HG03280 (cell line): ENCODE data around the gene SKP1.

ENCODE experiments used
- ATAC-seq: cut with Tn5 transposase; IDR thresholded peaks from one replicate; pipeline ENCODE4 v1.9.1; 2021; ENCODE audit warnings: mild to moderate bottlenecking, moderate library complexity; ENCODE audit not compliant: unreplicated experiment

Gene SKP1

DNA sequence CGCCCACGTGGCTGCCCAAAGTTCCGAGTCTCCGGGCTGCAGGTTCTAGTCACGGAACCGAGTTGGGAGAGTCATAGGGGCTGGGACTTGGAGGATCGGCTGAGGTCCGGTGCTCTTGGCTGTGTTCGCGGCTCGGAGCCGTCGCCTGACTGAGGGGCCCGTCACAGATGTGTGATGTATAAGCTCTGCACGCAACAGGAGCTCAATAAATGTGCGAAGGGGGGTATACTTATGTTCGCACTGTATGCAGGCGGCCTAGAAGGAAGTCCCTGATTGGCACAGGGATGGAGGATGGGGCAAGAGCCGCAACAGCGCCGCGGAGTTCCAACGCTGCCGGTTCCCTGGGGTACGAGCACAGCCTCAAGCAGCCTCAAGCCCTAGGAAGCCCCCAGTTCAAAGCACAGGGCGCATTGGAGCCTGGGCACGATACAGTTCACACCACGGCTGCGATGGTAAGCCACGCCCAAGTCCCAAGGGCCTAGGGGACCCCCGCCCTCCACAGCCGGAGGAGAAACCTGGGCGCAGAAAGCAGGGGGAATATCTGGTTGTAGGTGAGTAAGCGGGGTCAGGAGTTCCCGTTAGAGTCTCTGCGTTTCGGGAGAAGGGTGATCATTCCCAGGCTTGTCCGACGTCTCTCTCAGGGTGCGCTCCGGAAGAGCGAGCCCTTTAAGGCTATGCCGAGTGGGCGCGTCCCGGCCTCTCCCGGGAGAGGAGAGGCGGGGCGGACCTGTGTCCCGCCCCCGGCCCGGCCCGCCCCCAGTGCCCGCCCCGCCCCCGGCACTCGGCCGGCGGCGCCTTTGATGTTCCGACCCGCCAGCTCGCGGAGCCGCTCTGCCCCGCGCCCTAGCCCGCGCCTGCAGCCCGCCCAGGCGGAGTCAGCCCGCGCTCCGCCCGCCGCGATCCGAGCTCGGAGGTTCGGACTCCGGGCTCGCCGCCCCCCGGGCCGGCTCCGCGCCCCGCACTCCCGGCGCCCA, 62.6 kb downstream of the SKP1 start, which contains the start of gene TCF7:
Gene TCF7, plus strand, starts transcription at position 780 of the 974 bp plus-strand sequence. CDS start 226 bp downstream, outside the sequence.
- peak; percentile 75 for ATAC-seq

DNA sequence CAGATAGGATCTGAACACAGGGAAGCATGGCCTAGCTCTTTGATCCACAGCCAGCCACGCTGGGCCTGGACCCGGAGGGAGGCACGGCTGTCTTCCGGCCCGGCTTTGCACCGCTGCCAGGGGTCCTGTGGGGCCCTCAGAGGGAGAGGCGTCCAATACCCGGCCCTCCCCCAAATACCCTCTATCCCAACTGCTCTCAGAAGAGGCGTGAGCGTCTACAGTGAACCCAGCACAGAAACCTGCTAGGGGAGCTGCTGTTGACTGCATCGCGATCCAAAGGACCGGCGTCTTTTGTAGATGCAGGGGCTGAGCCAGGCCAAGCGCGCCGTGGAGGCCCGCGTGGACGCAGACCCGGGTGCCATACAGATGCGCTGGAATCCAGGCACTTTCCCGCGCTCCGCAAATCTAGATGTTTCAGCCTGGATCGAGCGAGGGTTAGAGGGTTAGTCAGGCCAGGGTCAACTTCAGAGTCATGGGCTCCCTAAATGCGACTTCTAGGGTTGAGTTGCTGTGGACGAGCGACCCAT, 63.3 kb downstream of the SKP1 start:
- no peak for ATAC-seq

DNA sequence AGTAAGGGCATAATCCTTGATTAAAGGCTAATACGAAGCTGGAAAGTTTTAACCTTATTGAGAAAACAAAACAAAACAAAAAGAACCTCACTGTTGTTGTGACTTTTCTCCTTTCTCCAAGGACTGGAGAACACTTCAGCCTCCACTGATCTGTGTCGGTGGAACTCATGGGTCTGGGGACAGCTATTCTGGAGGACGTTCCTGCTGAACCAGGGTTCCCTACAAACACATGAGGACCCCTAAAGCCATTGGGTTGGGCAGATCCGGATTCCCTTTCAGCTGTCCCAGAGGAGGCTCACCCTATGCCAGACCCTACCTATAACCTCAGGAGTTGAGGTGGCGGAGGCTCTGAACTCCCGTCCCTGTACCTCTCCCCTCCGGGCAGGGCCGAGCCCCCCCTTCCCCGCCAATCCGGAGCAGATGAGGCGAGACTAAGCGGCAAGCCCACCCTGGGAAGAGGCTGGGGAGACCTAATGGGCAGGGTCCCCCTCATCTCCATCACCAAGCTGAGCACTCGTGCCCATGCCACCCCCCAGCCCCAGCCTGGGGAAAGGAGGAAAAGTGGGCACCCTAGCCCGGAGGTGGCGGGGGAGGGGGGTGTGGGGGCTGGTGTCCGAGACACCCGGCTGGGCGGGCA, 63.9 kb downstream of the SKP1 start:
- no peak for ATAC-seq

- no peak for ATAC-seq
These were observed 64.8 kb downstream of the SKP1 start for GRCh38 chr5:134111741-134112647.

DNA sequence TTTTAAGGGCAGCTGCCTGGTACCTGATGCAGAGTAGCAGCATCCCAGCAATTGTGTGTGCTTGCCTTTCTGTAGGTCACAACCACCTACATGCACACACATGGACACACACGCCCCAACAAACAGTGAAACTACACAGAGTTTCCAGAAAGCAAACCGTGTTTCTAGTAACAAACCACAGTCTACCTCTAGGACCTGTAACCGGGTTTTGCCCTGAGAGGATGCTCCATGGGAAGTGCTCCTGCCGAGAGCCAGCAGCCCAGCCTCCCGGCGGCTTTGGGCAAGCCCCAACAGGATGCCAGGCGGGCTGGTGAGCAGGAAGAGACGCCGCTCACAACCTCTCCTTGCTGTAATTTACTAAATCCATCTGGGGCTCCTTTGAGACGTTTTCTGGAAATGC, 66.4 kb downstream of the SKP1 start:
- no peak for ATAC-seq

DNA sequence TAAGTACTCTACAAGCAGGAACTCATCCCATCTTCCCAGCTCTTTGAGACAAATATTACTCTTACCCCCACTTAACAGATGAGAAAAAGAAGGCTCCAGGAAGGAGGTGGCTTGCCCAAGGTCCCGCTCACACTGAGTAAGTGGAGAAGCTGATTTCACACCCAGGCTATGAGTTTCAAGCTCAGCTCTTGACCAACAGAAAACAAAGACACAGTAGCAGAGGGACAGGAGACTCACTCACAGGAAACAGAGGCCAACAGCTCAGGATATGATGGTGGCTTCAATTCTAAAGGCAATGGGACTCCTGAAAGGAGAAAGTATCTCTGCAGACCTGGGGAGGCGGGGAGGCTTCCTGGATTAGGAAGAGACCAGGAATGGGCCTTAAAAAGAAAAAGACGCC, 69.0 kb downstream of the SKP1 start:
- no peak for ATAC-seq

GRCh38 chr5:134106991-134107701, 69.6 kb downstream of the SKP1 start:
- ATAC-seq, result no peak

DNA sequence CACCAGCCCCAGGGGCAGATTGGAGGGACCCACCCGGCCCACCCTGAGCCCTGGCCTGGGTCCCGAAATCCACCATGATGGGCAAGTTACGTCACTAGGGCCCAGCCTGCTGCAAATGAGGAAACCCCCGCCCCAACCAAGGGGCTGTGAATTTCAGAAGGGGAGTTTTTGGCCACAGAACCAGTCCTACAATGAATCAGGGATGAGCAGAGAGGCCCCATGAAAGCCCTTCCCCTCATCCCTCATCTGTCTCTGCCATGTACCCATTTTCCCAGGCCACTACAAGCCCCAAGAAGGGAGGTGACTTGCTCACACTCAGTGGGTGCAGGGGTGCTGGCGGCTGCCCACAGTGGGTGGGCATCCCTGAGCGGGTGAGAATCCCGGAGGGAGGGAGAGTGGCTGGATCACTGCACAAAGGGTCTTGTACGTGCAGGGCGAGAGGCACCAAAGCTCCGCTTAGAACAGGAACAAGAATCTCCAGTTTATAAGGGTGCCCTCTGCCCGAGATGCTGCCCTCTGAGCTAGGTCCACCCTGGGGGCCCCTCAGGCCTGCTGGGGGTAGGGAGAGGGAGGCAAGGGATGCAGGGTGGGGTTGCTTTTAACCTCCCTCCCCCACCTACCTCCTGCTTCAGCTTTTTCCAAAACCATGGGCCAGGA, 72.6 kb downstream of the SKP1 start:
- no peak for ATAC-seq

DNA sequence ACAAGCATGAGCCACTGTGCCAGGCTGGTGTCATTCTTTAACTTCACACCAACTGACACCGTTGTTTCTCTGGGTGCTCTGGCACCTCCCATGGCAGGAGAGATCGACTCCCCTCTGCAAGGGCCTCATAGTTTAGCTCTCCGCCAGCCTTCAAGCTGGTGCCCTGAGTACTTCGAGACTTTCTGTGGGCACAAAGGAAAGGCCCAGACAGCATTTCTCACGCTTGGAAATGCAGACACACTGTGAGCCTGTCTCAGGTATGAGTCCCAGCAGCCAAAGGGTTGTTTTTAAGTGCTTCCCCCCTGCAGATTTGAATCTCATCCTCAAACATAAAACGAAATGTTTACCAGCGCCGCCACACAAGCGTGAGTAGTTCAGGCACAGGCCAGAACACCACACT, 73.4 kb downstream of the SKP1 start:
- no peak for ATAC-seq

DNA sequence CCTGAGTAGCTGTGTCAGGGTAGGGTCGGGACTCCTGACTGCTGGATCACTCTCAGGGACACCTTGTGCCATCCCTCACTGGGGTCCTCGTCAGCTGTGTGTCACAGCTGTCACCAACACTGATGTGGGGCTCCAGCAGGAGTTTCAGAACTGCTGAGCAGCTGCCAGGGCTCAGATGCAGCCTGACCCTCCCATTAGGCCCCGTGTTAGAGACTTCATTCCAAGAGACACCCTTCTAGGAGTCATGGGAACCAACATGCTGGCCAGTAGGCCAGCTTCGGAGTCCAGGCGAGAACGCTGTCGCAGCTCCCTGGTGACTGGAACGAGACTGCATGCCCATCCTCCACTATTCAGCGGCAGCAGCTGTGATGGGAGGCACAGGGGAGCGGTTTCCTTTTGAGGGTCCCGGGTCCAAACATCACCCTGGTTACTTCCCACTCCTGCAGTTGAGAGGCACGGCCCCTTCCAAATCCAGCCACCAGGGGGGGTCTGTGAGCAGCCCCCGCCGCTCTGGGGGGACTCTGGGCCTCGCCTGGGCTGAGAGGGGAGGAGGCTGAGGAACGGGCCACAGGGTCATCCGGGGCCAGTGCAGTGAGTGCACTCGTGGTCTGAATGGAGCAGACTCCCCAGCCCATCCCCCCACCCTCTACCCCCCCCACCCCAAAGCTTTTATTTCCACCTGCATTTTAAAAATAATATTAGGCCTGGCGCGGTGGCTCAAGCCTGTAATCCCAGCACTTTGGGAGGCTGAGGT, 74.9 kb downstream of the SKP1 start:
- ATAC-seq, result no peak

GRCh38 chr5:134100283-134101091, 76.3 kb downstream of the SKP1 start:
- ATAC-seq, result peak; percentile 82

- no peak for ATAC-seq
These were observed 76.8 kb downstream of the SKP1 start for GRCh38 chr5:134099939-134100282.

DNA sequence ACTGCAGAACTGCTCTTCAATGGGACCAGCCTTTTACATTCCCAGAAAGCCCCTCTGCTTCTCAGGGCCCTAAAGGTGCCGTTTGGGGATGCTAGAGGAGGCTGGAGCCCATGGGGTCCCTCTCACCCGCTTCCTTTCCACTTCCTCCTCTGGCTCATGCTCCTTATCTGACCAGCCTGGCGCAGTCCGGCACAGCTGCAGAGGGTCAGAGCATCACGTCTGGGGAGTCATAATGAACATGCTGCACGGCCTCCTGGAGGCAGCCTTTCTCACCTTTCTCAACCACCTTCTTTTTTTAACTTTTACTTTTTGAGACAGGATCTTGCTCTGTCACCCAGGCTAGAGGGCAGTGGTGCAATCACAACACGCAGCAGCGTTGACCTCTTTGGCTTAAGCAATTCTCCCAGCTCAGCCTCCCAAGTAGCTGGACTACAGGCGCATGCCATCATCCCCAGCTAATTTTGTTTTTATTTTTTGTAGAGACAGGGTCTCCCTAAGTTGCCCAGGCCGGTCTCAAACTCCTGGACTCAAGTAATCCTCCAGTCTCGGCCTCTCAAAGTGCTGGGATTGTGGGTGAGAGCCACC, 77.4 kb downstream of the SKP1 start:
- ATAC-seq, result no peak
